Measurements from ENCODE around the gene CP.
A peak's percentile ranks its signal among the peaks of the same experiment; 100 is the strongest.
"Not testable (repeated sequence)": the region's sequence is repeated elsewhere in the genome, so short reads cannot be mapped to it uniquely, and the experiment has no call there.

Gene CP

DNA sequence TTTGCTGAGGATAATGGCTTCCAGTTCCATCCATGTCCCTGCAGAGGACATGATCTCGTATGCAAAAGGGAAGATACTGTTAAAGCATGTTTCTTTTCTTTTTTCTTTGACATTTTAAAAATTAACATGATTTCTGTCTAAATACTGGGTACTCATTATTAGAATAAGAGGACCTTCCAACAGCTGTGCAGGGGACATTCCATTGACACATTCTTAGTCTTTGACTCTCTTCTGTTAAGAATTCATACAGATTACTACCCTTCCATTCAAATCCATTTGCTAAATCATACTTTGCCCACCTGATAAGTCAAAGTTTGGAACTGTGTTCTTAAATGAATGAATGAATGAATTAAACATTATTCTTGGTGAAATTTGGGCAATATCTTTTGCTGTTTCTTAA is 5.1 kb upstream of the CP start:
- no peaks in the 10 kb centered on the region for H3K79me2 ChIP-seq (ENCODE audit: control insufficient read depth, insufficient read depth, low read length, unreplicated experiment)
- no peaks in the 10 kb centered on the region for H3K27me3 ChIP-seq (ENCODE audit: insufficient read depth, low read length)
- H2AFZ ChIP-seq (ENCODE audit: low read length, unreplicated experiment): peak overlapping the region; percentile 59
- no peaks in the 10 kb centered on the region for H3K36me3 ChIP-seq (ENCODE audit: insufficient read depth, low read length)
- no peak overlapping the region for H3K27ac ChIP-seq (ENCODE audit: low read depth, low read length)
- H3K4me1 ChIP-seq (ENCODE audit: control insufficient read depth, insufficient read depth, low read length, unreplicated experiment): peaks cover 29% of the 10 kb centered on the region
- H3K4me3 ChIP-seq (ENCODE audit: low read depth, low read length): no peak overlapping the region

- no peaks in the 10 kb centered on the region for H3K27me3 ChIP-seq (ENCODE audit: insufficient read depth, low read length)
- H3K79me2 ChIP-seq (ENCODE audit: control insufficient read depth, insufficient read depth, low read length, unreplicated experiment): no peaks in the 10 kb centered on the region
- H3K4me3 ChIP-seq (ENCODE audit: low read depth, low read length): peak overlapping the region; percentile 63
- H2AFZ ChIP-seq (ENCODE audit: low read length, unreplicated experiment): peak overlapping the region; percentile 91
- H3K36me3 ChIP-seq (ENCODE audit: insufficient read depth, low read length): no peaks in the 10 kb centered on the region
- H3K27ac ChIP-seq (ENCODE audit: low read depth, low read length): peak overlapping the region; percentile 99
- peaks cover 31% of the 10 kb centered on the region for H3K4me1 ChIP-seq (ENCODE audit: control insufficient read depth, insufficient read depth, low read length, unreplicated experiment)
These were observed 3.3 kb upstream of the CP start for GRCh38 chr3:149224736-149225594.

GRCh38 chr3:149223461-149223820 is 1.8 kb upstream of the CP start:
- Histone ChIP-seq H3K79me2 (ENCODE audit: control insufficient read depth, insufficient read depth, low read length, unreplicated experiment) (no peaks in the 10 kb centered on the region), H3K27ac (ENCODE audit: low read depth, low read length) (peak overlapping the region; percentile 17; the same call in 1 of the 2 replicates), H3K4me1 (ENCODE audit: control insufficient read depth, insufficient read depth, low read length, unreplicated experiment) (peaks cover 31% of the 10 kb centered on the region), H3K4me3 (ENCODE audit: low read depth, low read length) (no peak overlapping the region), H2AFZ (ENCODE audit: low read length, unreplicated experiment) (no peak overlapping the region), H3K27me3 (ENCODE audit: insufficient read depth, low read length) (no peaks in the 10 kb centered on the region), H3K36me3 (ENCODE audit: insufficient read depth, low read length) (no peaks in the 10 kb centered on the region)

DNA sequence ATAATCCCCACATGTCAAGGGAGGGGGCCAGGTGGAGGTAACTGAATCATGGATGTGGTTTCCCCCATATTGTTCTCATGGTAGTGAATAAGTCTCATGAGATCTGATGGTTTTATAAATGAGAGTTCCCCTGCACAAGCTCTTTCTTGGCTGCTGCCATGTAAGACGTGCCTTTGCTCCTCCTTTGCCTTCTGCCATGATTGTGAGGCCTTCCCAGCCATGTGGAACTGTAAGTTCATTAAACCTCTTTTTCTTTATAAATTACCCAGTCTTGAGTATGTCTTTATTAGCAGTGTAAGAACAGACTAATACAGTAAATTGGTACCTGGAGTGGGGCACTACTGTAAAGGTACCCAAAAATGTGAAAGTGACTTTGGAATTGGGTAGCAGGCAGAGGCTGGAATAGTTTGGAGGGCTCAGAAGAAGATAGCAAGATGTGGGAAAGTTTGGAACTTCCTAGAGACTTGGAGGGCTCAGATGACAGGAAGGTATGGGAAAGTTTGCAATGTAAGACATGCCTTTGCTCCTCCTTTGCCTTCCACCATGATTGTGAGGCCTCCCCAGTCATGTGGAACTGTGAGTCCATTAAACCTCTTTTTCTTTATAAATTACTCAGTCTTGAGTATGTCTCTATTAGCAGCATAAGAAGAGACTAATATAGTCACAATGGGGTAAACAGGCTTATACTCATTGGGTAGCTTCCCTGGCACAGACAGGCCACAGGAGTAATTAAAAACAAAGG is 2.1 kb downstream of the CP start:
- H3K79me2 ChIP-seq (ENCODE audit: control insufficient read depth, insufficient read depth, low read length, unreplicated experiment); H3K27ac ChIP-seq (ENCODE audit: low read depth, low read length); H3K27me3 ChIP-seq (ENCODE audit: insufficient read depth, low read length); H3K36me3 ChIP-seq (ENCODE audit: insufficient read depth, low read length); H2AFZ ChIP-seq (ENCODE audit: low read length, unreplicated experiment); H3K4me3 ChIP-seq (ENCODE audit: low read depth, low read length): not testable (repeated sequence)
- peaks cover 25% of the 10 kb centered on the region for H3K4me1 ChIP-seq (ENCODE audit: control insufficient read depth, insufficient read depth, low read length, unreplicated experiment)

DNA sequence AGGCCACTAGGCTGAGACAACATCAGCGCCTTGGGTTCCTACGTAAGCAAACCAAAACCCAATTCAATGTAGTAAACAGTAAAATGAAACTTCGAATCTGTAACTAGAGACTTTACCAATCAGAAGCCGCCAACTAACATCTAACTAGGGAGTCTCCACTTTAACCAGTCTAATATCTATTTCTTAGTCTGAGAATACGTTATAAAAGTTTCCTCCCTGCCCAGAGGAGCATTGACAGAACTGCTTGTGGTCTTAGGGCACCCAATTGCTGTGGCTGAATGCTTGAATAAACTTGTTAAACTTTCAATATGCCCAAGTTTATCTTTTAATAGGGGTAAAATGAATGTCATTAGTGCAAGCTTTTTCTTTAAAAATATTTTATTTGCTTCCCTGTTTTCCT is 4.3 kb downstream of the CP start:
- Histone ChIP-seq H3K27me3 (ENCODE audit: insufficient read depth, low read length) (no peaks in the 10 kb centered on the region), H3K4me3 (ENCODE audit: low read depth, low read length) (no peak overlapping the region), H2AFZ (ENCODE audit: low read length, unreplicated experiment) (no peak overlapping the region), H3K27ac (ENCODE audit: low read depth, low read length) (no peak overlapping the region), H3K36me3 (ENCODE audit: insufficient read depth, low read length) (no peaks in the 10 kb centered on the region), H3K79me2 (ENCODE audit: control insufficient read depth, insufficient read depth, low read length, unreplicated experiment) (no peaks in the 10 kb centered on the region), H3K4me1 (ENCODE audit: control insufficient read depth, insufficient read depth, low read length, unreplicated experiment) (peaks cover 18% of the 10 kb centered on the region)

DNA sequence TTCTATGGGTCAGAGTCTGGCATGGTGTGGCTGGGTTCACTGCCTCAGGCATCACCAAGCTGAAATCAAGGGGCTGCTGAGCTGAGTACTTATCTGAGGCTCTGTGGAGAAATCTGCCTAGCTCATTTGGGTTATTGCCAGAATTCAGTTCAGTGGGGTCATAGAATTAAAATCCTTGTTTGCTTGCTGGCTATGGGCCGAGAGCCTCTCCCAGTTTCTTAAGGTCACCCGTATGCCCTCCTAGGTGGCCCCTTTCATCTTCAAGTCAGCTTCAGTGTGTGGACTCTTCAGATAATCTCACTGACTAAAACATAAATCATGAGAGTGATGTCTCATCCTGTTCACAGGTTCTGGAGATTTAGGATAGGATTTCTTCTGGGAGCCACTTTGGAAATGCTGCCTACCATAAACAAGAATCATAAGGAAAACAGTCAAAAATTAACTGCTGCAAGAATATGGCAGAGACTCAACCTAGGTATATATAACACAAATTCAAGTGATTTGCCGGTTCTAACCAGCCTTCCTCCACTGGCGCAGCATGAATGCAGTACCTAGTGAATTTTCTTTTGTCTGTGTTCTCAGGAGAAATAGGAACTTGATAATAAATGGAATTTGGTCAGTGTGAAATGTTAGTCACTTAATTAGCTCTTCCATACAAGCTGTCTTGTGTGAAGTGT is 5.3 kb downstream of the CP start:
- Histone ChIP-seq H3K79me2 (ENCODE audit: control insufficient read depth, insufficient read depth, low read length, unreplicated experiment) (no peaks in the 10 kb centered on the region), H3K27me3 (ENCODE audit: insufficient read depth, low read length) (no peaks in the 10 kb centered on the region), H3K4me1 (ENCODE audit: control insufficient read depth, insufficient read depth, low read length, unreplicated experiment) (peaks cover 11% of the 10 kb centered on the region), H3K4me3 (ENCODE audit: low read depth, low read length) (no peak overlapping the region), H2AFZ (ENCODE audit: low read length, unreplicated experiment) (no peak overlapping the region), H3K27ac (ENCODE audit: low read depth, low read length) (no peak overlapping the region), H3K36me3 (ENCODE audit: insufficient read depth, low read length) (no peaks in the 10 kb centered on the region)

DNA sequence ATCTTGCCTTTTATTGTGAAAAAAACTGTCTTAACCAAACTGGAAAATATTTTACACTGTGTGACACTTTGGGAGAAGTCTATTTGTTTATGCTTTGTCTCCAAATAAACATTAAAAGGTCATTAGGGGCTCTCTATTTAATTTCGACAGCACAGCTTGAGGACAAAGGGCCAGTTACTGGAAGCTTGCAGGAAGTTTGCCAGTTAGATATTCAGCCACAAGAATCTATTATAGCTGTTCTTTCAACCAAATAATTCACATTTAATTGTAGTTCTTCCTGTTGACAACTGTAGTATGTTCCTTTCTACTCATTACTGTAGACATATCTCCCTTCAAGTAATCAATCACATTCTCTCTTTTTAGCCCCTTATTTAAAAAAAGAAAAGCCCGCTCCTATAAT is 6.1 kb downstream of the CP start:
- Histone ChIP-seq H3K36me3 (ENCODE audit: insufficient read depth, low read length) (no peaks in the 10 kb centered on the region), H3K27ac (ENCODE audit: low read depth, low read length) (no peak overlapping the region), H3K27me3 (ENCODE audit: insufficient read depth, low read length) (no peaks in the 10 kb centered on the region), H2AFZ (ENCODE audit: low read length, unreplicated experiment) (peak overlapping the region; percentile 7), H3K4me3 (ENCODE audit: low read depth, low read length) (no peak overlapping the region), H3K79me2 (ENCODE audit: control insufficient read depth, insufficient read depth, low read length, unreplicated experiment) (no peaks in the 10 kb centered on the region), H3K4me1 (ENCODE audit: control insufficient read depth, insufficient read depth, low read length, unreplicated experiment) (peaks cover 11% of the 10 kb centered on the region)

DNA sequence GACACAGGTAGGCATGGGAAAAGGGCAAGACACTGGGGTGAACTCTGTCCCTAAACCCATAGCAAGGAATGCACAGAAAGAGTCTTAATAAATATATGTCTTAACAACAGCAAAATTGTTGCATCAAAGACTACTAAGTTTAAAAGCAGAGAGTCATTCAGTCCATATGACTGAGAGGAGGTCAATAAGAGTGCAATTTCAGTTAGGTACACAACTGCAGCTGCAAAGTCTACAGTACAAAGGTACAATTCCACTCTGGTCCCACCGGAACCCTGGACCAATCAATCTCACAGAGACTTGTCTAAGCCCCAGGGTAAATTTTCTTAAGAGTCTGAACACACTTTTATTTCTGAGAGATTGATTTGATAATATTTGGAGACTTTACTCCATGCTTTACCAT is 6.9 kb downstream of the CP start:
- Histone ChIP-seq H3K4me1 (ENCODE audit: control insufficient read depth, insufficient read depth, low read length, unreplicated experiment) (peaks cover 11% of the 10 kb centered on the region), H3K79me2 (ENCODE audit: control insufficient read depth, insufficient read depth, low read length, unreplicated experiment) (no peaks in the 10 kb centered on the region), H3K36me3 (ENCODE audit: insufficient read depth, low read length) (no peaks in the 10 kb centered on the region), H3K27me3 (ENCODE audit: insufficient read depth, low read length) (no peaks in the 10 kb centered on the region), H2AFZ (ENCODE audit: low read length, unreplicated experiment) (no peak overlapping the region), H3K27ac (ENCODE audit: low read depth, low read length) (no peak overlapping the region), H3K4me3 (ENCODE audit: low read depth, low read length) (no peak overlapping the region)

DNA sequence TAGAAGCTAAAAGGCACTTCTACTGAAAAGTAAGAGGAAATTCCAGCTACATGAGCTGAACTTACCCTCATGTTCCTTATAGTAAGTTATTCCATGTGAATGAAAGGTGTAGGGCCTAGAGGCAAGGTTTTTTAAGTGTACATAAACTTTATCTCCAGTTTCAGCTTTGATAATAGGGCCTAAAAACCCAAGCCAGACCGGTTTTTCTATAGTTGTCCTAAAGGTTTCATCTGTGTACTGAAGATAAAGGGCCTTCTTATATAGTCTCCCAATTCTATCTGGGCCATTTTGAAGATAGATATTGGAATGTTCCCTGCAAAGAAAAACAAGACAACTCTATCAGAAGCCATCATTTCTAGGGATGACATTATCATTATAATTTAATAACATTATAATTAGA is 9.2 kb downstream of the CP start:
- Histone ChIP-seq H3K79me2 (ENCODE audit: control insufficient read depth, insufficient read depth, low read length, unreplicated experiment) (no peaks in the 10 kb centered on the region), H3K27me3 (ENCODE audit: insufficient read depth, low read length) (no peaks in the 10 kb centered on the region), H3K4me1 (ENCODE audit: control insufficient read depth, insufficient read depth, low read length, unreplicated experiment) (peaks cover 11% of the 10 kb centered on the region), H3K27ac (ENCODE audit: low read depth, low read length) (no peak overlapping the region), H3K4me3 (ENCODE audit: low read depth, low read length) (no peak overlapping the region), H2AFZ (ENCODE audit: low read length, unreplicated experiment) (no peak overlapping the region), H3K36me3 (ENCODE audit: insufficient read depth, low read length) (no peaks in the 10 kb centered on the region)

GRCh38 chr3:149209431-149209830 is 12.2 kb downstream of the CP start:
- Histone ChIP-seq H3K36me3 (ENCODE audit: insufficient read depth, low read length) (no peaks in the 10 kb centered on the region), H3K4me1 (ENCODE audit: control insufficient read depth, insufficient read depth, low read length, unreplicated experiment) (no peaks in the 10 kb centered on the region), H3K27me3 (ENCODE audit: insufficient read depth, low read length) (no peaks in the 10 kb centered on the region), H3K79me2 (ENCODE audit: control insufficient read depth, insufficient read depth, low read length, unreplicated experiment) (no peaks in the 10 kb centered on the region), H3K4me3 (ENCODE audit: low read depth, low read length) (no peak overlapping the region), H3K27ac (ENCODE audit: low read depth, low read length) (no peak overlapping the region), H2AFZ (ENCODE audit: low read length, unreplicated experiment) (no peak overlapping the region)
